Activated naive CD8-positive, alpha-beta T cell treated with anti-CD3 and anti-CD28 coated beads, Interleukin-2, amount 50 U/mL, for 16 hours (primary cell): ENCODE data around the gene TBC1D4.
"Not testable (repeated sequence)": the region's sequence is repeated elsewhere in the genome, so short reads cannot be mapped to it uniquely, and the experiment has no call there.

ENCODE experiments used
- DNase-seq: peaks from one replicate; pipeline ENCODE4 v3.0.0-alpha.2; 2020; ENCODE audit warnings: low read depth, low spot score

Gene TBC1D4

GRCh38 chr13:75326173-75327134 is 155.5 kb downstream of the TBC1D4 start:
- peak; percentile 18 for DNase-seq

- no peak for DNase-seq
Observed at GRCh38 chr13:75325711-75326110, 156.3 kb downstream of the TBC1D4 start.

GRCh38 chr13:75324413-75324940 is 157.5 kb downstream of the TBC1D4 start:
- DNase-seq = no peak

DNA sequence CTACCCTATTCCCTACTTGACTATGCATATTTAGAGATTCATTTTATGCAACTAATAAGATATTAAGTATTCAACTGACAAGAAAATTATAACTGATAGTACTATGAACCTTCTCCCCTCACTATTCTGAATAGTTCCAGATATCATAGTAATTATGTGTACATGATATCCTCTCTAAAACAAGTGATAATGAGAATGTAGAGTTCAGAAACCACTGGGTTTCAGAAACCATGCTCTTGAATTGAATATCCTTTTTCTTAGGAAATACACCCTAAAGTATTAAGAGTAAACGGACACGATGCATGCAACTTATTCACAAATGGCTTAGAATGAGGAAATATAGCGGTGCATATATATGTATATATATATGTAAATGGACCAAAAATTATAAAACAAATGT is 160.9 kb downstream of the TBC1D4 start:
- DNase-seq = no peak

DNA sequence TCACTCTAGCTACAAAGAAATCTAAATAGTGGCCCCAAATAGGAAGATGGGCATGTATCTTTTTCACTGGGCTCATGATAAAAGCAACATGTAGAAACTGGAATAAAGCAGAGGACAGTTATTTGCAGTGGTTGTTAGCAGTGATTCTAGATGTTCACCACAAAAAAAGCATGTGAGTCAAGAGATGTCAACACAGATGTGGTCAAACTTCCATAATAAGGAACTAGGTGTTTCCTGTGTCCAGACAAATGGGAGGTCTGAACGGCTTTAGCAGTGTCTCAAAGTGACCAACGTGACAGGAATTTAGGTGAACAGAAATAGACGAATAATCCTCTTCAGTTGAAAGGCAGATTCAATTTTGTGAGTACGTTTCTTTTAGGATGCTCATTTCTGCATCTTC is 162.7 kb downstream of the TBC1D4 start:
- DNase-seq = no peak

DNA sequence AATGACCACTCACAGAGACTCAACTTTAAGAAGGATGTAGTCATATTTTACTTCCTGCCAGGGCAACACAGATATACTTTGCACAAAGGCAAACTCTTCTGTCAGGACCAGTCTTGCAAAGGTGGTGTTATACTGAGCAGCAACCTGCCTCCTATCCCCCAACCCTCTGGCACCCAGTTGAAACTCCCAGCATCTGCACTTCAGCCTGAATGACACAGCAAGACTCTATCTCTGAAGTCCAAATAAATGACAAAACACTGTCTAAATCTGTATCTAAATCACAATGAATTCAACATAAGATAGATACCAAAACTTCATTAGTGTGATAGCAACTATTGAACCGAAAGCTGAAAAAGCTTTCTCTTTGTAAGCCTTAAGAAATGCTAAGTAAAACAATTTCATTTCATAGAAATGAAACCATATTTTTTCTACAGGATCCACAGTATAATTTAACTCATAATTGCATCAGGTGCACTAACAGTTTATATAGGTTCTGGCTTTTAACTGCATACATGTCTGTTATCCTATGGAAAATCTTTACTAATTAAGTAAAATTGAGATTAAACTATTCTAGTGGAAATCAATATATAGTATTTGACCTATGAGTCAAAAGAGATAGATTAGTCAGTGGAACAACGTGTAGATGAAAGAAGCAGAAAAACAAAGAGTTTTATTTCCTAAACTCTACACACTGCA is 163.7 kb downstream of the TBC1D4 start:
- DNase-seq = no peak

DNA sequence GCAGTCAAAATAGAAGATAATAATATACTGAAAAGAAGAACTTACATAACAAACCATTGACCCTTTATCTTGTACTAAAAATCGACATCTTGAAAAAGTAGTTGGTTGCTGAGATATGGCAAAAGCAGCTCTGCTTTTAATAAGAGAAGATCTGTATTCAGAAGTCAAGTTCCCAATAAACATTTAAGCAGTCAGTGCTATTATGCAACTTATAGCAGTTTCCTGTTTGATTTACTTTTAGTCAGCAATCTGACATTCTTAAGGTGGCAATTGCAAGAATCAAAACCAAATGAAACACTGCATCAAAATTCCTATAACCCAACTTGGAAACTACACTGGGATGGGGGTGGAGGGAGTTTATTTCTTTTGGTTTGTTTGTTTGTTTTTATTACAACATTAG is 165.5 kb downstream of the TBC1D4 start:
- no peak for DNase-seq

DNA sequence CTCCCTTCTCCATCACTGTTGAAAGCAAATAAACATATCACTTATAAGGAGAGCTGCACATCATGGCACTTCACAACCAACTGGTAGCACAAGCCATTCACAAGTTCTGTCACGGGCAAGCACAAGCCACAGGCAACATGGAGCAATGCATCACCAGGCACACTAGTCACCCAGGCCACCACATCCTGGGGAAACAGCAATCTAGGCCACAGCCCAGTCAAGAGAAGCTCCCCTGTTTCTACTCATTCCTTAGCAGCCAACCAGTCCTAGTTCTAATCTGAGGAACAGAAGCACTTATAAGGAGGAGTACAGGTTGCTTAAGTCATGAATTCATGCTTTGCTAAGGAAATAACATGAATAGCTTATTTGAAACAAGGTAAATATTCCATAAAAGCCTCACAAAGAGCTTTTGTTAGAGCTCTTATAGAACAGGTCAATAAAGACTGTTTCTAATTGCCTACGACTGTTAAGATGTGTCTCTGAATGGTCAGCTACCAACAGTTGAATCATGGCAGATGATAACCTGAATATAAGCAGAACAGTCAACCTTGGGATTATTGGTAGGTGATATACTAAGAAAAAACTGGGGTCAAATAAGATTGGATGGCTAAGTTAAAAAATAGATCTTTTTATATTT is 169.0 kb downstream of the TBC1D4 start:
- no peak for DNase-seq

GRCh38 chr13:75309981-75310580 is 171.9 kb downstream of the TBC1D4 start:
- DNase-seq = no peak

DNA sequence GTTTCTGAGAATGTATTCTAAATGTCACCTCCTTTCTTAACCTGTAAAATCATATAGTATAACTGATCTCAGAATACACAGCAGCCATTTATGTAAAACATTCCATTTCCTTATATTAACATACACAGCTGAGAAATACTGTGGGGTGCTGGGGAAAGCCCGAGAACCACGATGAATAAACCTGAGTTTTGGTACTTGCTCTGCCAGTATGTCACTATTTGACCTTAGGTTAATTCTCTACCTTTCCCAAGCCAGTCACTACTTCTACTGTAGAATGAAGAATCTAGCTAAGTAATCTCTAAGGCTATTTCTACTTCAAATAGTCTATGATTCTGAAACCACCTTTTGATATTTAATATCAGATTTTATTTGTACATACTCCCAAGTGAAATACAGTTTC is 173.7 kb downstream of the TBC1D4 start:
- no peak for DNase-seq

GRCh38 chr13:75307370-75307949 is 174.5 kb downstream of the TBC1D4 start:
- DNase-seq = no peak

GRCh38 chr13:75306967-75307366 is 175.0 kb downstream of the TBC1D4 start:
- DNase-seq = not testable (repeated sequence)

DNA sequence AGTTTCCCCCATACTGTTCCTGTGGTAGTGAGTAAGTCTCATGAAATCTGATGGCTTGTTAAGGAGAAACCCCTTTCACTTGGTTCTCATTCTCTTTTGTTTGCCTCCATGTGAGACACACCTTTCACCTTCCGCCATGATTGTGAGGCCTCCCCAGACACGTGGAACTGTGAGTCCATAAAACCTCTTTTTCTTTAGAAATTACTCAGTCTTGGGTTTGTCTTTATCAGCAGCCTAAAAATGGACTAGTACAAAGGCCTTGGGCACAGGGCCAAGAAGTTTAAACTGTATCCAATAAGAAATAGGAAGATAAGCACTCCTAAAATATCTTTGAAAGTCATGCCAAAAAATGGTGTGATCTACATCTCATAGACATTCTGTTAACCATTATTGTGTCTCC is 176.9 kb downstream of the TBC1D4 start:
- no peak for DNase-seq

DNA sequence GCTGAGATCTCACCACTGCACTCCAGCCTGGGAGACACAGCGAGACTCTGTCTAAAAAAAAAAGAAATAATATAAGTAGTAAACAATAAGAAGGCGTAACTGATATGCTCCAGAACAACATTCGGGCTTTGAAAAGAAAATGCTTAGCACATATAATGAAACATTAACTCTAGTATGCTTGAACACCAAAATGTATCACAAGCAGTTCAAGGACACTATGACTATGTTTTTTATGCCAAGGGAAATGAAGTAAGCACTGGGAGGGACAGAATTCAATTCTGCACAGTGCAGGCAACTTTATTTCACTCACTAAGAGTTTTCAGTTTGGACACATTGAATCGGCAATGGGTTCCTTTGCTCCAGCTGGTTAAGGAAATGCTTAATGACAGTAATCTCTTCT is 178.7 kb downstream of the TBC1D4 start:
- DNase-seq = no peak

DNA sequence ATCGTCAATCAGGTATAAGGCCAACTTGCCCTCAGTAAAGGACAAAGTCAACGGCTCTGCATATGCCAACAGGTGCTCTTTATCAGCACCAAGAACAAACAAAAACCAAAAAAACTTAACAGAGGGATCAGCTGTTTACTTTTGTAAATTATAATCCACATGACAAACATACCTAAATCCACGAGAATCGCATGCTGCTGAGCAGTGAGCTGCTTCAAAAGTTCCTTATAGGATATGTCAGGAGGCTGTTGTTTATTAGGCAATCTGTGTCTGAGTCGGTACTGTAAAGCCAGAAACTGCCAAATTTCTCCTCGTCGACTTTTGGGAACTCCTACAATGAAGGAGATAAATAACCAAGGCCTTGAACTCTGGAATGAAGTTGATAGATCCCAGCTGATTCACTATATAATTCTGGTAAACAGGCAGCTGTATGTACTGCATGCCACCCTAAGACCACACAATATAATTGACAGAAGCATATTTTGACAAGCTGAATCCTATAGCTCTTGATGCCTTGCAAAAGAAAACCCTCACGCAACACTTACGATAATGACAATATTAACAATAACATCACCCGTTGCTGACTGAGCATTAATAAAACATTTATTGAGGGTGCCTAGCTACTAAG is 179.8 kb downstream of the TBC1D4 start:
- DNase-seq = no peak

GRCh38 chr13:75299913-75300862 is 181.8 kb downstream of the TBC1D4 start:
- DNase-seq = no peak

DNA sequence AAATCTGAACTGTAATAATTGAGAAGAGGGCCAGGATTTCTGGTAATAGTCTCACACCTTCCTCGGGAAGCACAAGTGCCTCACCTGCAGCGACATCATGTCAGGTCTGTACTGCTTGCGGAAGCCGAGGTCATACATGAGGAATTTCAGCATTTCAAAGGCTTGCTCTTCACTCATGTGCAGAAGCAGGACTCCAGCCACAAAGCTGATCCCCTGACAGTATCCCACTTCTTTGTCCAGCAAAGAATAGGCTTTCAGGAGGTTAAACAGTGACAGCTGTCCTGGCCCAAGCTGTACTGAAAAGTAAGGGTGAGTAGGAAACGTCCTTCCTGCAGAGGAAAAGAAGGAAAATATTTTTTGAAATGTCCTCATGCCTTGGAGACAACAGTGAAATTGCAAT is 182.7 kb downstream of the TBC1D4 start:
- DNase-seq = no peak

DNA sequence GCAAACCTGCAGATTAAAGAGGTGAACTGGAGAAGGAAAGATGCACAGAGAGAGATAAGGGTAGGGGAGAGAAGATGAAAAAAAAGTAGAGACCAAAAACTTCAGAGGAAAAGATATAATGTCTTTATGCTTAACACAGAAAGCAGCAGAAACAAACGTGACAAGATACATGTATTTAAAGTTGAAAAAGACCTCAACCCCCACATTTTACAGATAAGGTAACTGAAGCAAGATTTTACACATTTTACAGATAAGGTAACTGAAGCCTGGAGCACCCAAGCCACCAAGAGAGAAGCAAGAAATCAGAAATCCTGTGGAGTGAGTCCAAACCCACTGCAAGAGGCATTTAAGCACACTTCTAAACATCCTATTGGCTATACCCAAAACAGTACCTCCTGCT is 185.3 kb downstream of the TBC1D4 start:
- DNase-seq = no peak

- DNase-seq = no peak
Observed at GRCh38 chr13:75295201-75295600, 186.8 kb downstream of the TBC1D4 start.

- DNase-seq = no peak
Observed at GRCh38 chr13:75294110-75294509, 187.9 kb downstream of the TBC1D4 start.
